ENCODE results near the gene CSNK1A1L.

GRCh38 chr13:37109051-37109678 is 3.7 kb upstream of the CSNK1A1L start:
- TF ChIP-seq CTCF (IDR thresholded peaks at IDR 0.05; ENCODE audit: low read length) (peak; percentile 57; the same call in 1 of the 2 replicates), EZH2 (IDR thresholded peaks at IDR 0.05; ENCODE audit: borderline replicate concordance, low read length) (no peak)

All from OCI-LY1 (cell line).